Liver (tissue), 9 donors: ENCODE data around the gene SDHB. TPM values are rescaled to one million over a fixed set of nuclear protein-coding genes. Genes with fewer than 3 reads are reported as not detected.

ENCODE experiments used
- DNase-seq: peaks from one replicate; pipeline ENCODE4 v3.0.0-alpha.2; 2017; ENCODE audit warnings: low spot score
- H3K27ac ChIP-seq, 2 donors: one replicate each; pipeline ENCODE4 v1.7.0; 2013; ENCODE audit warnings: inconsistent platforms in 2 of 2, low read length in 2 of 2, control low read depth in 1 of 2, low read depth in 1 of 2, mild to moderate bottlenecking in 1 of 2
- H3K27me3 ChIP-seq, 4 donors: one replicate each; pipeline versions ENCODE4 v1.6.1 to v1.7.0; 2013; ENCODE audit warnings: low read length in 3 of 4, inconsistent platforms in 1 of 4, mild to moderate bottlenecking in 1 of 4, moderate library complexity in 1 of 4; ENCODE audit not compliant: control insufficient read depth in 4 of 4, insufficient read depth in 4 of 4
- H3K36me3 ChIP-seq, 4 donors: one replicate each; pipeline versions ENCODE4 v1.6.1 to v1.7.0; 2013; ENCODE audit warnings: low read length in 3 of 4, mild to moderate bottlenecking in 3 of 4, low read depth in 1 of 4, moderate library complexity in 1 of 4; ENCODE audit not compliant: control insufficient read depth in 4 of 4, insufficient read depth in 3 of 4
- H3K4me1 ChIP-seq, 4 donors: one replicate each; pipeline versions ENCODE4 v1.6.1 to v1.7.0; 2013; ENCODE audit warnings: low read length in 3 of 4, mild to moderate bottlenecking in 3 of 4, moderate library complexity in 1 of 4; ENCODE audit not compliant: control insufficient read depth in 4 of 4, insufficient read depth in 4 of 4
- H3K4me3 ChIP-seq, 3 donors: one replicate each; pipeline versions ENCODE4 v1.6.1 to v1.7.0; 2013; ENCODE audit warnings: low read length in 3 of 3, control low read depth in 1 of 3, low read depth in 1 of 3, mild to moderate bottlenecking in 1 of 3
- H3K9ac ChIP-seq, 2 donors: one replicate each; pipeline ENCODE4 v1.7.0; 2013; ENCODE audit warnings: low read length in 2 of 2, mild to moderate bottlenecking in 2 of 2, moderate library complexity in 2 of 2, control low read depth in 1 of 2, low read depth in 1 of 2
- H3K9me3 ChIP-seq, 4 donors: one replicate each; pipeline versions ENCODE4 v1.6.1 to v1.7.0; 2013; ENCODE audit warnings: low read length in 3 of 4; ENCODE audit not compliant: control insufficient read depth in 4 of 4
- EGR1 ChIP-seq, 2 donors: IDR thresholded peaks; 2 replicates each; pipeline ENCODE4 v1.6.1; 2016 to 2018; ENCODE audit warnings: antibody characterized with exemption in 2 of 2, low read depth in 2 of 2
- FOXA1 ChIP-seq: IDR thresholded peaks from 2 replicates; pipeline ENCODE4 v1.6.1; 2016; ENCODE audit warnings: antibody characterized with exemption
- FOXA2 ChIP-seq: IDR thresholded peaks from 2 replicates; pipeline ENCODE4 v1.6.1; 2016; ENCODE audit warnings: antibody characterized with exemption
- GABPA ChIP-seq, 2 donors: IDR thresholded peaks in 1 of 2; conservative IDR thresholded peaks in 1 of 2; 2 replicates each; pipeline ENCODE4 v1.6.1; 2016; ENCODE audit warnings: antibody characterized with exemption in 2 of 2, mild to moderate bottlenecking in 1 of 2, moderate library complexity in 1 of 2
- HNF4A ChIP-seq, 2 donors: conservative IDR thresholded peaks; 2 replicates each; pipeline ENCODE4 v1.6.1; 2016; ENCODE audit warnings: antibody characterized with exemption in 2 of 2, mild to moderate bottlenecking in 2 of 2
- HNF4G ChIP-seq: IDR thresholded peaks from 2 replicates; pipeline ENCODE4 v1.6.1; 2016; ENCODE audit warnings: antibody characterized with exemption
- JUND ChIP-seq, 2 donors: IDR thresholded peaks; 2 replicates each; pipeline ENCODE4 v1.6.1; 2016; ENCODE audit warnings: antibody characterized with exemption in 2 of 2
- NR2F2 ChIP-seq: IDR thresholded peaks from 2 replicates; pipeline ENCODE4 v1.6.1; 2016; ENCODE audit warnings: antibody characterized with exemption
- RAD21 ChIP-seq, 2 donors: IDR thresholded peaks; 2 replicates each; pipeline ENCODE4 v1.6.1; 2016; ENCODE audit warnings: antibody characterized with exemption in 2 of 2, mild to moderate bottlenecking in 2 of 2
- RXRA ChIP-seq, 2 donors: IDR thresholded peaks; 2 replicates each; pipeline ENCODE4 v1.6.1; 2017 to 2018; ENCODE audit warnings: antibody characterized with exemption in 2 of 2, mild to moderate bottlenecking in 1 of 2
- SP1 ChIP-seq: IDR thresholded peaks from 2 replicates; pipeline ENCODE4 v1.6.1; 2018; ENCODE audit warnings: antibody characterized with exemption, mild to moderate bottlenecking
- TAF1 ChIP-seq: conservative IDR thresholded peaks from 2 replicates; pipeline ENCODE4 v1.6.1; 2016; ENCODE audit warnings: antibody characterized with exemption, mild to moderate bottlenecking
- YY1 ChIP-seq: IDR thresholded peaks from 2 replicates; pipeline ENCODE4 v1.6.1; 2016; ENCODE audit warnings: antibody characterized with exemption, mild to moderate bottlenecking
- WGBS: extraction: QIAGEN DNeasy Blood & Tissue Kit; methylation state at CpG from one replicate; pipeline ENCODE4 v1.1.7; 2013; 5-methylcytosine and 5-hydroxymethylcytosine counted together
- polyA plus RNA-seq, 2 donors: library from polyadenylated mRNA; stranded (reverse) in 1 of 2; unstranded in 1 of 2; fragments of 200-250 nt in 1 of 2; fragments of >200 nt in 1 of 2; fragmentation: Nextera tagmentation in 1 of 2; extraction: Ambion mirVana in 1 of 2; gene quantifications; one replicate each; pipeline versions ENCODE4 v1.2.1 to v1.2.3, GENCODE V29; 2013 to 2015
- total RNA-seq, 2 donors: library from RNA; depleted of rRNA; stranded (reverse); fragments of >200 nt; gene quantifications; one replicate each; pipeline ENCODE4 v1.2.3, GENCODE V29; 2014
- TF ChIP-seq, protein P1 (sequence below): fragments of 150-350 bp; IDR thresholded peaks from 2 replicates; pipeline ENCODE4 v1.5.1; 2017; ENCODE audit warnings: improper control_type of control experiment, low read depth, low read length; ENCODE audit not compliant: missing input control
- TF ChIP-seq, protein P2 (sequence below): IDR thresholded peaks from 2 replicates; pipeline ENCODE4 v1.6.1; 2016; ENCODE audit warnings: antibody characterized with exemption
- TF ChIP-seq, protein P3 (sequence below): IDR thresholded peaks from 2 replicates; pipeline ENCODE4 v1.6.1; 2016; ENCODE audit warnings: antibody characterized with exemption
- TF ChIP-seq, protein P4 (sequence below): IDR thresholded peaks from 2 replicates; pipeline ENCODE4 v1.6.1; 2016; ENCODE audit warnings: antibody characterized with exemption
- TF ChIP-seq, protein P5 (sequence below): IDR thresholded peaks from 2 replicates; pipeline ENCODE4 v1.6.1; 2016; ENCODE audit warnings: antibody characterized with exemption, mild to moderate bottlenecking
- donor health status: healthy.
- donor health status: healthy.
- donor health status: healthy.
- donor health status: healthy.
- donor health status: healthy.

The SDHB gene
- 100 to 1,000 TPM in 1 of 2 donors, 10 to 100 TPM in 1; 73.9 to 138 TPM for total RNA-seq
- polyA plus RNA-seq, result 100 to 1,000 TPM; 206 to 279 TPM

DNA sequence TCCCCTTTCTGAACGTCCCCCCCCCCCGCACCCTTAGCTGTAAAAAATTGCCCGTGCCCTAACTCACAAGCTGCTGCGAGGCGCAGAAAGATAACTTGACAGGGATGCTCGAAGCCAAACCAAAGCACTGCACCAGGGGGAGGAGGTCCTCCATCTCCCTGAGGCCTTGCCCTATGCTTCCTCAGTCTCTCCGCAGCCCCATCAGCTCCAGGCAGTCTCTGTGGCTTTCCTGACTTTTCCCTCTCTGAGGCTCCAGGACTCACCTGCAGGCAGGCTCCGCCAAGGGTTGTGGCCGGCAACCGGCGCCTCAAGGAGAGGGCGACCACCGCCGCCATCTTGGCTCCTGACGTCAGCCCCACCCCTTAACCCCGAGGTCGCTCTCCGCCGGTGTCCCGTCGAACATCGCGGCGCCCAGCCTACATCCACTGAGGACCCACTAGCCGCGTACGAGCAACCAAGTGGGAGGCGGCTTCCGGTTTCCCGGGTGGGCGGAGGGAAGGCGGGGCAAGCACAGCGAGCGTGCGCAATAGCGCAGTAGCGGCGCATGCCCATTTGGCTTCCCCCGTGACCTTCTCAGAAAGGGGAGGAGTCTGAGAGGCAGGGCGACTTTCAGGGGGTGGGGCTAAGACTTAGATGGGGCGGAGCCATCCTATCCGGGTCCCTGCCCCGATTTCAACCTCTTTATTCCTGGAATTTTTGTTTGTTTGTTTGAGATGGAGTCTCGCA, at the start of gene SDHB:
SDHB (minus strand) TSS at position 348 of the 726 bp plus-strand sequence; CDS start at position 335, 13 bp downstream.
- under 1% methylated on average over 44 of the region's 44 CpGs for WGBS
- Histone ChIP-seq H3K4me3 (peak within 1 kb of the TSS; percentile 79 to 99 (median 97)), H3K9ac (peak within 1 kb of the TSS; percentile 90 to 94), H3K27ac (peak within 1 kb of the TSS; percentile 90 to 93), H3K27me3 (no peaks in the 10 kb centered on the region), H3K36me3 (peaks cover 0 to 5% (median 1%) of the 10 kb centered on the region in 4 donors), H3K4me1 (peaks cover 4 to 23% (median 17%) of the 10 kb centered on the region in 4 donors), H3K9me3 (no peaks in the 10 kb centered on the region)
- TF ChIP-seq FOXA2, result no peak
- TF ChIP-seq, protein P1, sequence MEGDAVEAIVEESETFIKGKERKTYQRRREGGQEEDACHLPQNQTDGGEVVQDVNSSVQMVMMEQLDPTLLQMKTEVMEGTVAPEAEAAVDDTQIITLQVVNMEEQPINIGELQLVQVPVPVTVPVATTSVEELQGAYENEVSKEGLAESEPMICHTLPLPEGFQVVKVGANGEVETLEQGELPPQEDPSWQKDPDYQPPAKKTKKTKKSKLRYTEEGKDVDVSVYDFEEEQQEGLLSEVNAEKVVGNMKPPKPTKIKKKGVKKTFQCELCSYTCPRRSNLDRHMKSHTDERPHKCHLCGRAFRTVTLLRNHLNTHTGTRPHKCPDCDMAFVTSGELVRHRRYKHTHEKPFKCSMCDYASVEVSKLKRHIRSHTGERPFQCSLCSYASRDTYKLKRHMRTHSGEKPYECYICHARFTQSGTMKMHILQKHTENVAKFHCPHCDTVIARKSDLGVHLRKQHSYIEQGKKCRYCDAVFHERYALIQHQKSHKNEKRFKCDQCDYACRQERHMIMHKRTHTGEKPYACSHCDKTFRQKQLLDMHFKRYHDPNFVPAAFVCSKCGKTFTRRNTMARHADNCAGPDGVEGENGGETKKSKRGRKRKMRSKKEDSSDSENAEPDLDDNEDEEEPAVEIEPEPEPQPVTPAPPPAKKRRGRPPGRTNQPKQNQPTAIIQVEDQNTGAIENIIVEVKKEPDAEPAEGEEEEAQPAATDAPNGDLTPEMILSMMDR, result no peak
- TF ChIP-seq, protein P2, sequence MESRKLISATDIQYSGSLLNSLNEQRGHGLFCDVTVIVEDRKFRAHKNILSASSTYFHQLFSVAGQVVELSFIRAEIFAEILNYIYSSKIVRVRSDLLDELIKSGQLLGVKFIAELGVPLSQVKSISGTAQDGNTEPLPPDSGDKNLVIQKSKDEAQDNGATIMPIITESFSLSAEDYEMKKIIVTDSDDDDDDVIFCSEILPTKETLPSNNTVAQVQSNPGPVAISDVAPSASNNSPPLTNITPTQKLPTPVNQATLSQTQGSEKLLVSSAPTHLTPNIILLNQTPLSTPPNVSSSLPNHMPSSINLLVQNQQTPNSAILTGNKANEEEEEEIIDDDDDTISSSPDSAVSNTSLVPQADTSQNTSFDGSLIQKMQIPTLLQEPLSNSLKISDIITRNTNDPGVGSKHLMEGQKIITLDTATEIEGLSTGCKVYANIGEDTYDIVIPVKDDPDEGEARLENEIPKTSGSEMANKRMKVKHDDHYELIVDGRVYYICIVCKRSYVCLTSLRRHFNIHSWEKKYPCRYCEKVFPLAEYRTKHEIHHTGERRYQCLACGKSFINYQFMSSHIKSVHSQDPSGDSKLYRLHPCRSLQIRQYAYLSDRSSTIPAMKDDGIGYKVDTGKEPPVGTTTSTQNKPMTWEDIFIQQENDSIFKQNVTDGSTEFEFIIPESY, result peak; percentile 88
- TF ChIP-seq JUND (IDR thresholded peaks at IDR 0.05), result peak in 1 of 2 donors; percentile 78
- TF ChIP-seq EGR1 (IDR thresholded peaks at IDR 0.05; ENCODE audit: low read depth in 2 of 2), result peak; percentile 56 to 85
- peak; percentile 99 for TF ChIP-seq YY1
- no peak for TF ChIP-seq RAD21 (IDR thresholded peaks at IDR 0.05)
- peak; percentile 75 to 76 for TF ChIP-seq RXRA (IDR thresholded peaks at IDR 0.05)
- TF ChIP-seq GABPA (IDR thresholded peaks at IDR 0.05 in 1 of 2, conservative IDR thresholded peaks at IDR 0.05 in 1 of 2), result peak; percentile 69 to 93
- peak; percentile 89 for TF ChIP-seq TAF1
- TF ChIP-seq HNF4G, result no peak
- TF ChIP-seq FOXA1, result no peak
- TF ChIP-seq NR2F2, result peak; percentile 94
- TF ChIP-seq, protein P3, sequence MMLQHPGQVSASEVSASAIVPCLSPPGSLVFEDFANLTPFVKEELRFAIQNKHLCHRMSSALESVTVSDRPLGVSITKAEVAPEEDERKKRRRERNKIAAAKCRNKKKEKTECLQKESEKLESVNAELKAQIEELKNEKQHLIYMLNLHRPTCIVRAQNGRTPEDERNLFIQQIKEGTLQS, result peak; percentile 25
- TF ChIP-seq, protein P4, sequence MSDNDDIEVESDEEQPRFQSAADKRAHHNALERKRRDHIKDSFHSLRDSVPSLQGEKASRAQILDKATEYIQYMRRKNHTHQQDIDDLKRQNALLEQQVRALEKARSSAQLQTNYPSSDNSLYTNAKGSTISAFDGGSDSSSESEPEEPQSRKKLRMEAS, result peak; percentile 61
- TF ChIP-seq HNF4A (conservative IDR thresholded peaks at IDR 0.05), result peak; percentile 55 to 64
- peak; percentile 88 for TF ChIP-seq SP1
- TF ChIP-seq, protein P5, sequence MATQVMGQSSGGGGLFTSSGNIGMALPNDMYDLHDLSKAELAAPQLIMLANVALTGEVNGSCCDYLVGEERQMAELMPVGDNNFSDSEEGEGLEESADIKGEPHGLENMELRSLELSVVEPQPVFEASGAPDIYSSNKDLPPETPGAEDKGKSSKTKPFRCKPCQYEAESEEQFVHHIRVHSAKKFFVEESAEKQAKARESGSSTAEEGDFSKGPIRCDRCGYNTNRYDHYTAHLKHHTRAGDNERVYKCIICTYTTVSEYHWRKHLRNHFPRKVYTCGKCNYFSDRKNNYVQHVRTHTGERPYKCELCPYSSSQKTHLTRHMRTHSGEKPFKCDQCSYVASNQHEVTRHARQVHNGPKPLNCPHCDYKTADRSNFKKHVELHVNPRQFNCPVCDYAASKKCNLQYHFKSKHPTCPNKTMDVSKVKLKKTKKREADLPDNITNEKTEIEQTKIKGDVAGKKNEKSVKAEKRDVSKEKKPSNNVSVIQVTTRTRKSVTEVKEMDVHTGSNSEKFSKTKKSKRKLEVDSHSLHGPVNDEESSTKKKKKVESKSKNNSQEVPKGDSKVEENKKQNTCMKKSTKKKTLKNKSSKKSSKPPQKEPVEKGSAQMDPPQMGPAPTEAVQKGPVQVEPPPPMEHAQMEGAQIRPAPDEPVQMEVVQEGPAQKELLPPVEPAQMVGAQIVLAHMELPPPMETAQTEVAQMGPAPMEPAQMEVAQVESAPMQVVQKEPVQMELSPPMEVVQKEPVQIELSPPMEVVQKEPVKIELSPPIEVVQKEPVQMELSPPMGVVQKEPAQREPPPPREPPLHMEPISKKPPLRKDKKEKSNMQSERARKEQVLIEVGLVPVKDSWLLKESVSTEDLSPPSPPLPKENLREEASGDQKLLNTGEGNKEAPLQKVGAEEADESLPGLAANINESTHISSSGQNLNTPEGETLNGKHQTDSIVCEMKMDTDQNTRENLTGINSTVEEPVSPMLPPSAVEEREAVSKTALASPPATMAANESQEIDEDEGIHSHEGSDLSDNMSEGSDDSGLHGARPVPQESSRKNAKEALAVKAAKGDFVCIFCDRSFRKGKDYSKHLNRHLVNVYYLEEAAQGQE, result peak; percentile 87
- peak; percentile 99 for DNase-seq
